GM19351 (cell line): ENCODE data around the gene ST3GAL4.
"Not testable (repeated sequence)": the region's sequence is repeated elsewhere in the genome, so short reads cannot be mapped to it uniquely, and the experiment has no call there.

Experiments
- ATAC-seq: cut with Tn5 transposase; IDR thresholded peaks from one replicate; pipeline ENCODE4 v1.9.1; 2021; ENCODE audit warnings: mild to moderate bottlenecking, moderate library complexity; ENCODE audit not compliant: unreplicated experiment

The ST3GAL4 gene

GRCh38 chr11:126355324-126355925 lies at the start of gene ST3GAL4:
TSS of gene ST3GAL4 (plus strand) at chr11:126355686. CDS start at chr11:126406156, 50,470 bp downstream.
- peak; percentile 53 for ATAC-seq

GRCh38 chr11:126305699-126306098 lies 49.8 kb upstream of the ST3GAL4 start:
- ATAC-seq: peak; percentile 61

- ATAC-seq: no peak
These were observed 47.8 kb upstream of the ST3GAL4 start for GRCh38 chr11:126307706-126308105.

- ATAC-seq: no peak
These were observed 47.2 kb upstream of the ST3GAL4 start for GRCh38 chr11:126308271-126308671.

GRCh38 chr11:126308771-126309170 lies 46.7 kb upstream of the ST3GAL4 start:
- not testable (repeated sequence) for ATAC-seq

- peak; percentile 28 for ATAC-seq
These were observed 45.1 kb upstream of the ST3GAL4 start for GRCh38 chr11:126310200-126310991.

- no peak for ATAC-seq
These were observed 44.5 kb upstream of the ST3GAL4 start for GRCh38 chr11:126310992-126311310.

GRCh38 chr11:126311401-126312291 lies 43.8 kb upstream of the ST3GAL4 start:
- peak; percentile 78 for ATAC-seq

GRCh38 chr11:126312961-126313360 lies 42.5 kb upstream of the ST3GAL4 start:
- no peak for ATAC-seq

- ATAC-seq: no peak
These were observed 41.7 kb upstream of the ST3GAL4 start for GRCh38 chr11:126313826-126314225.

- ATAC-seq: no peak
These were observed 38.1 kb upstream of the ST3GAL4 start for GRCh38 chr11:126317432-126317755.

GRCh38 chr11:126317756-126318573 lies 37.5 kb upstream of the ST3GAL4 start:
- ATAC-seq: peak; percentile 14

- peak; percentile 94 for ATAC-seq
These were observed 36.7 kb upstream of the ST3GAL4 start for GRCh38 chr11:126318574-126319373.

- ATAC-seq: no peak
These were observed 36.1 kb upstream of the ST3GAL4 start for GRCh38 chr11:126319374-126319740.

GRCh38 chr11:126322996-126323395 lies 32.5 kb upstream of the ST3GAL4 start:
- ATAC-seq: no peak

GRCh38 chr11:126327281-126328000 lies 28.0 kb upstream of the ST3GAL4 start:
- ATAC-seq: no peak

GRCh38 chr11:126328001-126328390 lies 27.5 kb upstream of the ST3GAL4 start:
- ATAC-seq: no peak

GRCh38 chr11:126328444-126328843 lies 27.0 kb upstream of the ST3GAL4 start:
- ATAC-seq: no peak

GRCh38 chr11:126328938-126329643 lies 26.4 kb upstream of the ST3GAL4 start:
- ATAC-seq: no peak
